Cortex of kidney (tissue), 1 donor: ENCODE data around the gene SLC18A3.

ENCODE experiments used
- DNase-seq: peaks from one replicate; lab custom pipeline; 2025; lab: John Stamatoyannopoulos, UW

The SLC18A3 gene

GRCh38 chr10:49651917-49652316 is 41.8 kb downstream of the SLC18A3 start:
- DNase-seq: no peak

GRCh38 chr10:49652421-49653272 is 42.5 kb downstream of the SLC18A3 start:
- no peak for DNase-seq

- no peak for DNase-seq
Observed at GRCh38 chr10:49653273-49653929, 43.3 kb downstream of the SLC18A3 start.

GRCh38 chr10:49654036-49654693 is 44.1 kb downstream of the SLC18A3 start:
- no peak for DNase-seq

GRCh38 chr10:49655099-49655498 is 45.0 kb downstream of the SLC18A3 start:
- DNase-seq: no peak

GRCh38 chr10:49656845-49657493 is 46.9 kb downstream of the SLC18A3 start:
- DNase-seq: no peak

GRCh38 chr10:49657606-49658005 is 47.5 kb downstream of the SLC18A3 start:
- DNase-seq: no peak

GRCh38 chr10:49661140-49661856 is 51.2 kb downstream of the SLC18A3 start:
- DNase-seq: no peak
